Right lobe of liver (tissue), 6 donors: Measurements from ENCODE around the gene PRKD3. TPM values are rescaled to one million over a fixed set of nuclear protein-coding genes. Genes with fewer than 3 reads are reported as not detected.

Source experiments
- ATAC-seq, 4 donors: fragments of 200-7000 bp; cut with Tn5 transposase; one replicate each; pipeline ENCODE4 v1.9.1; 2020; ENCODE audit warnings: mild to moderate bottlenecking in 4 of 4, moderate library complexity in 4 of 4
- DNase-seq, 3 donors: peaks; one replicate each; pipeline ENCODE4 v3.0.0-alpha.2; 2020
- H3K27ac ChIP-seq, 3 donors: fragments of 200-600 bp; one replicate each; pipeline ENCODE4 v1.8.0; 2022
- H3K27me3 ChIP-seq, 2 donors: fragments of 200-600 bp; one replicate each; pipeline ENCODE4 v1.8.0; 2022
- H3K36me3 ChIP-seq, 4 donors: fragments of 200-600 bp; sonication (generic) in 1 of 4; one replicate each; pipeline versions ENCODE4 v1.5.1 to v1.8.0; 2017 to 2022; ENCODE audit warnings: control low read depth in 1 of 4
- H3K4me1 ChIP-seq, 4 donors: fragments of 200-600 bp; sonication (generic) in 1 of 4; one replicate each; pipeline versions ENCODE4 v1.5.1 to v1.8.0; 2017 to 2022; ENCODE audit warnings: control low read depth in 1 of 4
- H3K4me3 ChIP-seq, 3 donors: fragments of 200-600 bp; one replicate each; pipeline ENCODE4 v1.8.0; 2022
- H3K9me3 ChIP-seq, 4 donors: fragments of 200-600 bp; sonication (generic) in 1 of 4; one replicate each; pipeline versions ENCODE4 v1.5.1 to v1.8.0; 2017 to 2022; ENCODE audit warnings: control low read depth in 1 of 4
- POLR2A ChIP-seq: fragments of 450-650 bp; IDR thresholded peaks from one replicate; pipeline ENCODE4 v1.6.1; 2017; ENCODE audit warnings: antibody characterized with exemption, mild to moderate bottlenecking
- WGBS: methylation state at CpG from one replicate; pipeline ENCODE4 v1.1.6; 2018; ENCODE audit warnings: low coverage, low lambda C conversion rate; ENCODE audit not compliant: insufficient coverage; ENCODE audit errors: missing lambda C conversion rate; 5-methylcytosine and 5-hydroxymethylcytosine counted together
- intact Hi-C, 2 donors: fragments of 100-400 bp; cut with DNase I; formaldehyde crosslinking; loops; one replicate each; pipeline versions ENCODE4 v1.11.2 to v1.14.1; 2022
- total RNA-seq, 6 experiments: library from RNA; depleted of rRNA in 2 of 6; stranded (reverse); fragments of >200 nt in 2 of 6; fragmentation: NEBNext Ultra II Directional in 3 of 6; extraction: Animal tissue kit (Norgen Biotek cat#: 25700) in 3 of 6; gene quantifications; one replicate each; pipeline versions ENCODE4 v1.1.0 to v1.2.4, GENCODE V29; 2016 to 2023
- TF ChIP-seq, protein P1 (sequence below), 4 donors: fragments of 200-600 bp in 3 of 4; fragments of 450-650 bp in 1 of 4; IDR thresholded peaks; one replicate each; pipeline versions ENCODE4 v1.5.1 to v1.8.0; 2016 to 2022; ENCODE audit warnings: antibody characterized with exemption in 4 of 4, mild to moderate bottlenecking in 2 of 4
- donor health status: DM: no; HTN: yes; CAD: no.
- donor health status: DM: no; HTN: no; CAD: no.
- donor health status: DM: no; HTN: no; CAD: no.
- donor health status: DM: no; HTN: yes; CAD: no.
- donor health status: DM: no; HTN: yes; CAD: no.

Gene PRKD3
- total RNA-seq, 6 experiments from 2014 or later = 8.4 to 15.2 (median 10.9) TPM

DNA sequence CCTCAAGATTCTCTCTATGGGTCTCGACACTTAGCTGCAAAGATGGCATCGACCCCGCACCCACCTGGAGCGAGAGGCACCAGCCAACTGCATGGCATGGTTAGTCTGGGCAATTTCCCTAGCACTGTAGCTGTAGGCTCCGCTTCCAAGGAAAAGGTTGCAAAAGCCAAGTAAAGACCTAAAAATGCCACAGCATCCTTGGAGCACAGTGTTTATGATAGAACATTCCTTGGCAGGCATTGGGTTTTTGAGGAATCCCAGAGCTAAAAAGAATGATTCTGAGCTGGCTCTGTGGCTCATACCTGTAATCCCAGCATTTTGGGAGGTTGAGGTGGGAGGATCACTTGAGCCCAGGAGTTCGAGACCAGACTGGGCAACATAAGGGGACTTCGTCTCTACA is 42.7 kb upstream of the PRKD3 start:
- 81% methylated on average over 7 of the region's 7 CpGs for WGBS
- intact Hi-C loops = no loop called here
- H3K9me3 ChIP-seq = no peaks in the 10 kb centered on the region
- ATAC-seq (no peak), DNase-seq (no peak)
- no peaks in the 10 kb centered on the region for H3K4me1 ChIP-seq
- TF ChIP-seq, protein P1, sequence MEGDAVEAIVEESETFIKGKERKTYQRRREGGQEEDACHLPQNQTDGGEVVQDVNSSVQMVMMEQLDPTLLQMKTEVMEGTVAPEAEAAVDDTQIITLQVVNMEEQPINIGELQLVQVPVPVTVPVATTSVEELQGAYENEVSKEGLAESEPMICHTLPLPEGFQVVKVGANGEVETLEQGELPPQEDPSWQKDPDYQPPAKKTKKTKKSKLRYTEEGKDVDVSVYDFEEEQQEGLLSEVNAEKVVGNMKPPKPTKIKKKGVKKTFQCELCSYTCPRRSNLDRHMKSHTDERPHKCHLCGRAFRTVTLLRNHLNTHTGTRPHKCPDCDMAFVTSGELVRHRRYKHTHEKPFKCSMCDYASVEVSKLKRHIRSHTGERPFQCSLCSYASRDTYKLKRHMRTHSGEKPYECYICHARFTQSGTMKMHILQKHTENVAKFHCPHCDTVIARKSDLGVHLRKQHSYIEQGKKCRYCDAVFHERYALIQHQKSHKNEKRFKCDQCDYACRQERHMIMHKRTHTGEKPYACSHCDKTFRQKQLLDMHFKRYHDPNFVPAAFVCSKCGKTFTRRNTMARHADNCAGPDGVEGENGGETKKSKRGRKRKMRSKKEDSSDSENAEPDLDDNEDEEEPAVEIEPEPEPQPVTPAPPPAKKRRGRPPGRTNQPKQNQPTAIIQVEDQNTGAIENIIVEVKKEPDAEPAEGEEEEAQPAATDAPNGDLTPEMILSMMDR (IDR thresholded peaks at IDR 0.05) = no peak
- TF ChIP-seq POLR2A = no peak
- H3K27ac ChIP-seq = no peak overlapping the region
- no peak overlapping the region for H3K4me3 ChIP-seq
- no peaks in the 10 kb centered on the region for H3K36me3 ChIP-seq
- H3K27me3 ChIP-seq = no peaks in the 10 kb centered on the region

DNA sequence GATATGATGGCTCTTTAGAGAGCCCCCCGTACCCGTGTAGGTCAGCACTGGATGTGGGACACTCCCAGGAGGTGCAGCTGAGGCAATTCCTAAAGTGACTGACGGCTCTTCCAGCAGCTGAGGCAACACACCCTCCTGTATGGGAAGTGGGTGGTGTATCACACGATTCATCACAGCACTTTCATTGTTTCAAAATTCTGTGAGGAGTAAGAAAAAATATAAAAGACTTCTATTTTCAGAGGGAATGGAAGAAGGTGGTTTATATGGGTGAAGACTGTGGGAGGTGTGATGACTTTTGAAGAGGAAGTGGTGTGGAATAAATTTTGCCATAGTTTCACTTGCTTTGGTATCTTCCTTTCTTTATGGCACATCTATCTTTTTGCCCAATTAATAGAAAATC is 42.1 kb upstream of the PRKD3 start:
- H3K27ac ChIP-seq = no peak overlapping the region
- H3K4me1 ChIP-seq = no peaks in the 10 kb centered on the region
- H3K27me3 ChIP-seq = no peaks in the 10 kb centered on the region
- TF ChIP-seq, protein P1 (IDR thresholded peaks at IDR 0.05) = no peak
- no peak for TF ChIP-seq POLR2A
- no peaks in the 10 kb centered on the region for H3K36me3 ChIP-seq
- H3K4me3 ChIP-seq = no peak overlapping the region
- H3K9me3 ChIP-seq = no peaks in the 10 kb centered on the region
- 38% methylated on average over 1 of the region's 4 CpGs for WGBS
- intact Hi-C loops = no loop called here
- no peak for ATAC-seq
- DNase-seq = no peak

DNA sequence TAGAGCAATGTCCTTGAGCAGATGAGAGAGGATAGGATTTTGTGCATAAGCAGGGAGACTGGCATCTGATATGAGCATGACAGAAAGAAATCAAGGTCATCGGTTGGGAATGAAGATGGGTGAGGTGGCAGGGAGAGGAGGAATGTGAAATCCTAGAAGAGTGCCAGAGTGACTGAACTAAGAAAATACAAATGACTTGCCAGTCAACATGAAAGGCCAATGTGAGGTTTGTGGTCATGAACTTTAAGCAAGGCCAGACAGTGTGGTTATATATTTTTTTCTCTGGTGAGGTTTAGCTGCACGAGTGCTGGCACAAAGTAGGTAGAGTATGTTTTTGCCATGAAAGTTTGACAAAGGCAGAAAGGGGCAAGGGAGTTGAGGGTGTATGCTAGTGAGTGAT is 41.0 kb upstream of the PRKD3 start:
- Histone ChIP-seq H3K27me3 (no peaks in the 10 kb centered on the region), H3K27ac (no peak overlapping the region), H3K36me3 (no peaks in the 10 kb centered on the region), H3K4me1 (no peaks in the 10 kb centered on the region), H3K4me3 (no peak overlapping the region), H3K9me3 (no peaks in the 10 kb centered on the region)
- intact Hi-C loops = no loop called here
- TF ChIP-seq, protein P1 (IDR thresholded peaks at IDR 0.05) = no peak
- no peak for TF ChIP-seq POLR2A
- WGBS = 68% methylated on average over 2 of the region's 2 CpGs
- ATAC-seq (no peak), DNase-seq (no peak)

DNA sequence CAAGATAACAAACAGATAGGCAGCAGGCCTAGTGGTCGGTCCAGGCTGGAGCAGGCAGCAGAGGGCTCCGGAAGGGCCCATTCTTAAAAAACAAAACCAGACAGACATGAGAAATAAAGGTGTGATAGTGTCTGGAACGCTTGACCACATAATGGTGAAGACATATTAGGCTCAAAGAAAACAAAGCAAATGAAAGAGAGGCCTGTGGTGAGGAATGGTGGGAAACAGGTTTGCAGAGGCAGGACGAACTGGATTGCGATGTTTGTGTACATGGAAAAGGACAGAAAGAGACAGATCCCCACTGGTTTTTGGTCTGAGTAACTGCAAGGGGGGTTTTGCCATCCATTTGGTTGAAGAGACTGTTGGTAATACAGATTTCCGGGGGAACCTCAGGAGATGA is 39.7 kb upstream of the PRKD3 start:
- H3K4me3 ChIP-seq = no peak overlapping the region
- DNase-seq (no peak), ATAC-seq (no peak)
- WGBS = 89% methylated on average over 6 of the region's 6 CpGs
- H3K27me3 ChIP-seq = no peaks in the 10 kb centered on the region
- no peak for TF ChIP-seq POLR2A
- TF ChIP-seq, protein P1 (IDR thresholded peaks at IDR 0.05) = no peak
- H3K4me1 ChIP-seq = no peaks in the 10 kb centered on the region
- intact Hi-C loops = no loop called here
- no peaks in the 10 kb centered on the region for H3K9me3 ChIP-seq
- no peaks in the 10 kb centered on the region for H3K36me3 ChIP-seq
- H3K27ac ChIP-seq = no peak overlapping the region

DNA sequence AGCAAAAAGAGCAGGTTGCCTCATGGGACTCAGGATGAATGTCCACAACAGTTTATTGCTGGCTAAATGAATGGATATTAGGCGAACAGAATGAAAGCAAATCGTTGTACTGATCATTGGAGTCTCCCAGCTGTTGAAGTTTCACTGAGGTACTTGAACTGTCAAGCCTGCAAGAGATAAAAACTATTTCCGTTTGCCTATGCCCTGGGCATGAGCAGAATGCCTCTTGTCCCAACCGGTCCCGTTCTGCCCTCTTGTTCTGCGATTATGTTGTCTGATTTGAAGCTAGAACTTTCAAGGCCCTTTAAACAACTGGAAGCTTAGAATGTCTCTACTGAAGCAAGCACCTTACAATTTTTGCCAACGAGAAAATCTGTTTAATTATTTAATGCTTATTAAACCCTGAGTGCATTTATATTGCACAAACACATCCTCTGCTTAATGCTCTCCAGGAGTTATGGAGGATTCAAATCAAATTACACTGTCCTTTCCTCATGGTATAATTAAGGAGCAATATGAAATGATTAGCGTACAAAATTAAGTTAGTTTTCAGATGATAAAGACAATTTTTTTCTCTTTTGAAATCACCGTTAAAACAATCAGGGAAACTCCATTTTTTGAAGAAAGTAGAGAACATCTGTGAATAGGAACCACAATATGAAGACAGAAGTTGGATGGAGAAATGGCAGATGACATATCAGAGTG is 37.5 kb upstream of the PRKD3 start:
- 73% methylated on average over 7 of the region's 9 CpGs for WGBS
- Histone ChIP-seq H3K27me3 (no peaks in the 10 kb centered on the region), H3K27ac (no peak overlapping the region), H3K9me3 (no peaks in the 10 kb centered on the region), H3K4me1 (no peaks in the 10 kb centered on the region), H3K4me3 (no peak overlapping the region), H3K36me3 (no peaks in the 10 kb centered on the region)
- no peak for DNase-seq
- intact Hi-C loops = no loop called here
- no peak for ATAC-seq
- TF ChIP-seq POLR2A = no peak
- TF ChIP-seq, protein P1 (IDR thresholded peaks at IDR 0.05) = no peak
